Astrocyte of the hippocampus (primary cell): ENCODE measurements around the gene KIAA1210.
"Not testable (repeated sequence)": the region's sequence is repeated elsewhere in the genome, so short reads cannot be mapped to it uniquely, and the experiment has no call there.

Experiments
- DNase-seq: peaks from one replicate; pipeline ENCODE4 v3.0.0; 2011; ENCODE audit warnings: low read depth, low spot score

Gene KIAA1210

DNA sequence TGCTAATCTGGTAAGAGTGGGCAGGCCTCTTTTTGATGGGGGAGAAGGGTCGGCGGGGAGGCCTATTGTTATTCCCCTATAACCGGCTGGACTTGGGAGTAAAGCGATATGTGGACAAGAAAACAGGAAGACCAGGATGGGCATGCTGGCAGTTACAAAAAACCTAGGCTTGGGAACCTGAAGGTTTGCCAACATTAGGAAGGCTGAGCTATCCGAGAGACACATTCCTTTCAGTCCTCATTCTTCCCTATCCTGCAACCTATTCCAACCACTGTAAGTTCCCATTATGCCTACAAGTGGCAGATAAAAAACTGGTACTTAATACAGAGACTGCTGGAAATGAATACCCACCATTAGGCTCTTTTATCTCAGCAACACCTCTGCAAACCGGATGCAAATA, 87.2 kb downstream of the KIAA1210 start:
- peak; percentile 7 for DNase-seq

- no peak for DNase-seq
Observed at GRCh38 chrX:119036107-119037029, 91.2 kb downstream of the KIAA1210 start.

- no peak for DNase-seq
Observed at GRCh38 chrX:119030990-119031389, 96.6 kb downstream of the KIAA1210 start.

DNA sequence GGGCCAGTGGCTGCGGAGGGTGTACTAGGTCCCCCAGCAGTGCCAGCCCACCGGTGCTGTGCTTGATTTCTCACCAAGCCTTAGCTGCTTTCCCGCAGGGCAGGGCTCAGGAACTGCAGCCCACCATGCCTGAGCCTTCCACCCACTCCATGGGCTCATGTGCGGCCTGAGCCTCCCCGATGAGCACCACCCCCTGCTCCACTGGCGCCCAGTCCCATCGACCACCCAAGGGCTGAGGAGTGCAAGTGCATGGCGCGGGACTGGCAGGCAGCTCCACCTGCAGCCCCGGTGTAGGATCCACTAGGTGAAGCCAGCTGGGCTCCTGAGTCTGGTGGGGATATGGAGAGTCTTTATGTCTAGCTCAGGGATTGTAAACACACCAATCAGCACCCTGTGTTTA, 98.0 kb downstream of the KIAA1210 start:
- not testable (repeated sequence) for DNase-seq

GRCh38 chrX:119028733-119029330, 98.8 kb downstream of the KIAA1210 start:
- DNase-seq: no peak
